HG02763 (cell line): ENCODE data around the gene ADAMTSL2.

Source experiments
- ATAC-seq: cut with Tn5 transposase; IDR thresholded peaks from one replicate; pipeline ENCODE4 v1.9.1; 2021; ENCODE audit warnings: mild to moderate bottlenecking, moderate library complexity; ENCODE audit not compliant: unreplicated experiment

ADAMTSL2 gene

DNA sequence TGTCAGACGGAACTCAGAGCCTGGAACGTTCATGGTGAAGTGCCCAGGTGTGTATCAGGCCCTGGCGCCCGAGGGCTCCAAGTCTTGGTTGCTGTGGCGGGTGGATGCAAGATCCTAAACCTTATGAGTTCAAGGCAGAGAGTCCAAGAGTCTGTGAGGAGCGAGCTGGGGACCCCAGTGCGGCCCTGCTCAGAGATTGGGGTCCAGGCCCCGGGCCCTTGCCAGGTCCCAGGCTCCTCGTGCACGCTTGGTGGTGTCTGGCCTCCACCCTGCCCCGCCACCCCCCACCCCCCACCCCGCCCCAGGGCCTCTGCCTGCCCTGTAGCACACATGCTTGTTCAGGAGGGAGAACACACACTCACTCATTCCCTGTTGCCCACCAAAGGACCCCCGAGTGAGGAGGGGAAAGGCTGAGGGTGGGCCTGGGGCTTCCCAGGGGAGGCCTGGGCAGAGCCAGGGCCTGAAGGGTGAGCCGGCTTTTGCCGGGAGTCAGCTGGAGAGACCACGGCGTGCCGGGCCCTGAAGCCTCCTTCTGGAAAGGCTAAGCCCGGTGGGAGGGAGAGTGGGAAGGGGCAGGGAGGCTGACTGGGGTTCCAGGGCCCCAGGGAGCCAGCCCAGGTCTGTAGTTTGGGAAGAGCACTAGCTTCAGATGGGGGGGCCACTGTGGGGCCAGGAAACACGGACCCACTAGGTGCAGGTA is 37.5 kb downstream of the ADAMTSL2 start:
- no peak for ATAC-seq

DNA sequence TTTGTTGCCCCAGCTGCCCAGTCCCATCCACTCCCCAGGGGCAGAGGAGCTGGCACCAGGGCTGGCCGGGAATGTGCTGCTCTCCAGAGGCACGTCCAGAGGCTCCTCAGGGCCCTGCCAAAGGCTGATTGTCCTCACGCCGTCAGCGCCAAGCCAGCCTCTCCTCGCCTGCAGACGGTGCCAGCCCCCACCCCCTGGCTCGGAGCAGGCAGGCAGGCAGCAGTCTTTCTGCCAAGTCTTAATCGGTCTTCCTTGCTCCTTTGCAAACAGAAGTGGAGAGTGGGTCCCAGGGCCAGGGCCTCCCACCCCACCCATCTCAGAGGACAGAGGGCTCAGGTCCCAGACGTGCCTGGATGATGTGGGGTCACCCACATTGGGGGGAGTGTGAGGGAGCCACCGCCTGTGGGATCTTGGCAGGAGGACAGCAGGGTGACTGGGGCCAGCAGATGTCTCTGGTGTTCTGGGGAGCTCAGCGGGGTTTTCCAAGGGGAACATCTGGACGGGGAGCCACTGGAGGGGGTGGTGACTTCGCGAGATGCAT is 38.4 kb downstream of the ADAMTSL2 start:
- no peak for ATAC-seq

DNA sequence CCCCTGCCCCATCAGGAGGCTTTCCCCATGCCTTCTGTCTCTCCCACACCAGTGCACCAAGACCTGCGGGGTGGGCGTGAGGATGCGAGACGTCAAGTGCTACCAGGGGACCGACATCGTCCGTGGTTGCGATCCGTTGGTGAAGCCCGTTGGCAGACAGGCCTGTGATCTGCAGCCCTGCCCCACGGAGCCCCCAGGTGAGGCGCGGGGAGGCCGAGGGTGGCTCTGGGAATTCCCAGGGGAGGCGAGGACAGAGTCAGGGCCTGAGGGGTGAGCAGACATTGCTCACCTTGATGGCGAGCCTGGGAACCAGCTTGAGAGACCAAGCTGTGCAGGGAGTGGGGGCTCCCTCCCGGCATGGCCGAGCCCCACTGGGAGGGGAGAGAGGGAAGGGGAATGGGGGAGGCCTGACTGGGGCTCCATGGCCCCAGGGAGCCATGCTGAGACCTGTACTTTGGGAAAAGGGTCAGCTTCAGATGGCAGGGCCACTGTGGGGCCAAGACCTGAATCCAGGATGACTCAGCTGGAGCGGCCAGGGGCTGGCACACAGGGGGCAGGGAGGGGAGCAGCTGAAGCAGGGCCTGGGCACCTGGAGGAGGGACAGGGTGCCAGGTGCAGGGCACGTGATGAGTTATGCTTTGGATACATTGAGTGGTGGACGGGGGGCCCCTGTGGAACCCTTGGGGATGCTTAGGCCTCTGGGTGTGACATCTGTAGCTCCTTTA is 39.4 kb downstream of the ADAMTSL2 start:
- ATAC-seq, result no peak

DNA sequence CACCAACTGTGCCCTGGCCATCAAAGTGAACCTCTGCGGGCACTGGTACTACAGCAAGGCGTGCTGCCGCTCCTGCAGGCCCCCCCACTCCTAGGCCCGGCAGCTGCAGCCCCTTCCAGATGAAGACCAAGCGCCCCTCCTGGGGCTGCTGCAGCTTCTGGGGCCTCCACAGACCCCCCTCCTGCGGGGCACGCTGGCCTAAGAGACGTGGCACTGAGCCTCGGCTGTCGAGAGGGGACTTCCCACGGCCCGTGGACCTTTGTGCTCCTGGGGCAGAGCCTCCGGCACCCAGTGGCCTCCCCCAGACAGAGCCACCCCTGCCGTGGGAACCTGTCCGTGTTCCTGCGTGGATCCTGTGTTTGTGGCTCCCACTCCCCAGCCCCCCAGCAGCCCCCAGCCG is 40.3 kb downstream of the ADAMTSL2 start:
- no peak for ATAC-seq

DNA sequence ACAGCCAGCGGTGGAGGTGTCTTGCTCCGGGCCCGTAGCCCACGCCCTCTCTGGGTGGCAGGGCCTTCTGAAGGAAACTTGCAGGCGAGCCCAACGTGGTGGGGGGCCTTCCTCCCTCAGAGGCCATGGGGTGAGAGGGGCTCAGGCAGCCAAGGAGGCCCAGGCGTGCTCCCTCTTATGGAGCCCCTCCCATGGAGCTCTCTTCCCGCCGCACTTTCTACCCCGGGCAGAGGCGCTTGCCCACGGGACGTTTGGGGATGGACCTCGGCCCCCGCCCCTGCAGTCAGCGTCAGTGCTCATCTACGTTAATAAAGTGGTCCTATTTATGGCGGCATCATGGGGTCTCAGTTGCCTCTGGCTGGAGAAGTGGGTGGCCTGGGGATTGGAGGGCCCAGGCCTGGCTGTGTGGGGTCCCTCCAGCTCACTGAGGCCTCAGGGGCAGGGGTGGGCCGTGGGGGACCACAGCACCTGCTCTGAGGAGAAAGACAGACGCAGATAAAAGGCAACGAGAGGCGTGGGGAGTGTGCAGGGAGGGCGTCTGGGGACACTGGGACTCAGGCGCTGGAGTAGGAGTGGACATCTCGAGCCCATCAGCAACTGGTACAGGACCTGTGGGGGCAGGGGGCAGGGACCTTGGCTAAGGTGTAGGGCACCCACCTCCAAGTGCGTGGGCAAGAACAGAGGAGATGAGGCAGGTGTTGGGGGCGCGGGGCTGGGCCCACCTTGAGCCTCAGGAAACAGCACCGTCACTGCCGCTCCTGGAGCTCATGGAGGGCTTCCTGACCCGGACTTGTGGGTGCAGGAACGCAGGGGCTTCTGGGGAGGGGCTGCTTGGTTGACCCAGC is 40.9 kb downstream of the ADAMTSL2 start:
- no peak for ATAC-seq

DNA sequence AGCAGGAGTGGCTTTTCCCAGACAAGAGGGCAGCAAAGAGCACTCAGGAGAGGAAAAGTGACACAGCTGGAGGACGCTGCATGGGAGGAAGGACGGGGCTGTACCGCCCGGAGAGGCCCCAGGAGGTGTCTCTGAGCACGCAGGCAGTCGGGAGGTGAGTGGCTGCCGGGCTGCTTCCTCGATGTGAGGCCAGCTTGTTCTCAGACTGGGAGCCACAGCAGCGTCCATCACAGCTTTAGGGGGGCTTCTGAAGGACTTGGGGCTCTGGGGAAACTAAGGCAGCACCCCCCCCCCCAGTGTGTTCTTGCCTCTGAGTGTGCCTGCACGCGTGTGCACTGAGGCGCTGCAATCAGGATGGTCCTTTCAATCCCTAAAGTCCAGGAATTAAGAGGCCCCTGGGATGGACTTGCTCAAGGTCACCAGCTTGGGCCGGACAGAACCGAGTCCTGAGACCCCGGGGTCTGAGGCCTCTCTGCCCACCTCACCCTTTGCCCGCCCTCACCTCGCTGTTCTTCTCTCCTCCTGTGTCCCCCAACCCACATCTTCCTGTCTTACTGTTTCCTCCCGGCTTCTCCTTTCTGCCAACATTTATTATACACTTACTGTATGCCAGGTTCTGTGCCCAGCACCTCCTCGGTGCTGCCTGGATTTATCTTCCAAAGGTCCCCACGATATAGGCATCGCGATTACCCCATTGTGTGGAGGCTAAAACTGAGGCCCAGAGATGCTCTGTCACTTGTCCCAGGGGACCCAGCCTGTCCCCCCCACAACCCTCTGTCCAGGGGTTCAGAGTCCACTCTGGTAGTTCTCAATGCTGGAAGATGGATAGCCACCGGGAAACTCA is 41.7 kb downstream of the ADAMTSL2 start:
- ATAC-seq, result no peak

DNA sequence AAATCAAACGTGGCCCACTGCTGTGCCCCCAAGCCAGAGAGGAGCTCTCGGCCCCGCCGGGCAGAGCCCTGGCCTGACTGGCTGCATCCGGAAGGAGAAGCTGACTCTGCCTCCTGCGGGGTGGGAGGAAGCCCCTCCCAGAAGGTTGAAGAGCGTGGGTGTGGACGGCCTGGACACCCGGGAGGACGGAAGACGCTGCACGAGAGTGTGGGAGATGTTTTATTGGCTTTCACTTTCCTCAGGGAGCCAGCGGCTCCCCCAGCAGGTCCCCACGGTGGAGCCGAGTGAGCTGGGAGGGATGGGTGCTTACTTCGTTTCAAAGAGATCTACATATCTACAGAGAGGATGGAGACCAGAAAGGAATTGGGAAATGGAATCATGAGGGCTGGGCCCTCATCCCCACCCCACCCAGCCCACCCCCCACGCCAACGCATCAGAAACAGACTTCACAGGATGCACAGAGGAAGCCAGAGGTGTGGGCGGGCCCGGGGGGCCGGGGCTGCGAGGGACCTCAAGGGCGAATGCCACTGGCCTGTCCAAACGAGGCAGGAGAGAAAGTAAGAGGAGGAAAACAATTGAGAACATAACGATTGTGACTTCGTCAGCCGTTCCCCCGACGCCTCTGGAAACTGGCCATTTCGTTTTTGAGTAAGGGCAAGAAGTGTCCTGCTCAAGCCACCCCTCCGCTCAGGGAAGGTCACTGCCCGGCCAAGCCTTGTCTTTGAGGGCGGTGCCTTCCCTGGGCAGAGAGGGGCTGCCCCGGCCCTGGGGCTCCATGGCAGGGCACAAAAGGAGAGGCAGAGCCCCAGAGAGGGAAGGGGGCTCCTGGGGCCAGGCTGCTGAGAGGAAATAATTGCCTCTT is 42.6 kb downstream of the ADAMTSL2 start:
- no peak for ATAC-seq

DNA sequence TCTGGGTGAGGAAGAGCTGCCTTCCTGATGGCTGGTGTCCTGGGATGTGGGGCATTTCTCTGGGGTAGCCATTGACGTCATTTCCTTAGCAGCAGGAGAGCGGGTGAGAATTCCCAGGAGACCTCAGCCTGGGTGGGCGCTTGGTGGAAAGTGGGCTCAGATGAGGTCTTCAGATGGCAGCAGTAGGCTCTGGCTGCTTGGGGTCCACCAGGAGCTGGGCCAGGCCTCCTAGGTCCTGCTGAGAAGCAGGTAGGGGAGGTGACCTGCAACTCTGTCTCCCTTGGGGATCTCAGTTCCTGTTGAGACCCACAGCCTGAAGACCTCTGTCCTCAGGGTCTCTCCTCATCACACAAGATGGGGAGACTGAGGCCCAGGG is 43.2 kb downstream of the ADAMTSL2 start:
- ATAC-seq, result no peak

DNA sequence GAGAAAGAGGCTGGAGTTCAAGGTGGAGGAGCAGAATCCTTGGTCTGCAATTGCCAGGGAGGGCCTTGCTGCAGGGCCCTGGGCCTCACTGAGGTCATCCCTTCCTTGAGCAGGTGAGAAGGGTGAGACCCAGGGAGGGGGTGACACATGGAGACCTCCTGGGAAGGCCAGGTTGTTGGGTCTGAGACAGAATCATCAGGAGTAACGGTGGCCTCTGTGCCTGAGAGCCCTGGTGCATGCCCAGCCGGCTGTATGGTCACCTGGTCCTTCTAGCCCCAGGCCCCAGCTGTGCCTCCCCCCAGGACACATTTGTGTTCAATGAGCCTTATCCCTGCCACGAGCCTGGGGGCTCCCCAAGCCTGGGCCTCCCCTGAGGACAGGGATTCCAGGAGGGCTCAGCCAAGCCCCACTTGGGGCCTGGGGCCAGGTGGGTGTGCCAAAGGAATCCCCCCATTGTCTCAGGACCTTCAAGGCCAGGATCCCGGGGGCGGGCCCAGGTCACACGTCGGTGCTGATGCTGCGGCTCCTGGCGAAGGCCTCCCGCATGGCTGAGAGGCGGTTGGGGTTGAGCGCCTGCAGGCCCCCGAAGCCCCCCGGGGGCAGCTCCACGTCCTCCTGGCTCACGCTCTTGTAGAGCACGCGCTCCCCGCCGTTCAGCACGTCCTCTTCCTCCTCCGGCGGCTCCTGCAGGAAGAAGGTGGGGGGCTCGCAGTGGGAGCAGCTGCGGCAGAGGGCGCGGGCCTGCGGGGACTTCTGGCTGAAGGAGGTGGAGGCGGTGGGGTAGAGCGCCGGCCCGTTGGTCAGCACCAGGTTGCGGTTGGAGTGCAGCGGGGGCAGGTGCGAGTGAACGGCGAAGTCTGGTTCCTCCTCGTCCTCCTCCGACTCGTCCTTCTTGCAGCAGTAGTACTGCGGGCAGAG is 44.3 kb downstream of the ADAMTSL2 start:
- ATAC-seq, result no peak

DNA sequence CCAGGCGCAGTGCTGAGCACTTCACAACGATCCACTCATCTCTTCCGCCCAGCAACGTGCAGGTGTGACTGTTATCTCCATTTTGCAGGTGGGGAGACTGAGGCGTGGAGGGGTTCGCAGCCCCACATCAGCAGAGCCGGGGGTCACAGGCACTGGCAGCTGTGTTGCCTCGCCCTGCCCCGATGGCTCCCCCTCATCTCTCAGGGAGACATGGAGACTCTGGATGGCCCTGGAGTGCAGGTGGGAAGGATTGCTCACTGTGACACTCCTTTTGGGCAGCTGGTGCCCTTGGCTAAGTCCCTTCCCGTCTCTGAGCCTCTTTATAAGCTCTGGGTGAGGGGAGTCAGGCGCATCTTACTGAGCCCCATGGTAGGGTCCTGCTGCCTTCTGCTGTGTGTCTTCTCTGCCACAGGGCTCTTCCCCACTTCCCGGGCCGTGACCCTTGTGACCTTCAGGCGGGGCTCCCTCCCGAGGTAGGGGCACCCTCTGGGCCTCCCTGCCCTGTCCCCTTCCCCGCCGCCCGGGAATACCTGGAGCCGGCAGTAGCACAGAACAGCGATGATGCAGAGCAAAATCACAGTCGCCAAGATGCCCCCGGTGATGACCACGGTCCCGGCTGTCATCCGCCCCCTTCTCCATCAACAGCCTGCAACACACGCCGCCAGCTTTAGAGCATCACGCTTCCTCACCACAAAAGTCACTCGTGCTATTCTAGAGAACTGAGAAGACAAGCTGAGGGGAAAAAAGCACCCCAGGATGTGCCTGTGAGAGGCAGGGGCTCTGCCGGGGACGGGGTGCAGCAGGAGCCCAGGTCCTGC is 45.3 kb downstream of the ADAMTSL2 start:
- ATAC-seq, result no peak

DNA sequence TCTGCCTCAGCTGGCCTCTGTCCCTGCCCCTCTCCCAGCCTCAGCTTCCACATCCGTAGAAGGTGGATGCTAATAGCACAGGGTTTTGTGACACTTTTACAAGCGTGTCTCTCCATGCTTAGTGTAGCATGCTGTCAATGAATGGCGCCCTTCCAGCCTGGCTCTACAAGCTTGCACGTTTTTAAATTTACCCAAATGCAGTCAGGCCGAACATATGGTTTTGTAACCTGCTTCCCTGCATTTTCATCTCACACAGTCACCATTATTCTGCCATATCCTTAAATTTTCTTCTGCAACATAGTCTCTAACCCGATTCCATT is 45.9 kb downstream of the ADAMTSL2 start:
- no peak for ATAC-seq

DNA sequence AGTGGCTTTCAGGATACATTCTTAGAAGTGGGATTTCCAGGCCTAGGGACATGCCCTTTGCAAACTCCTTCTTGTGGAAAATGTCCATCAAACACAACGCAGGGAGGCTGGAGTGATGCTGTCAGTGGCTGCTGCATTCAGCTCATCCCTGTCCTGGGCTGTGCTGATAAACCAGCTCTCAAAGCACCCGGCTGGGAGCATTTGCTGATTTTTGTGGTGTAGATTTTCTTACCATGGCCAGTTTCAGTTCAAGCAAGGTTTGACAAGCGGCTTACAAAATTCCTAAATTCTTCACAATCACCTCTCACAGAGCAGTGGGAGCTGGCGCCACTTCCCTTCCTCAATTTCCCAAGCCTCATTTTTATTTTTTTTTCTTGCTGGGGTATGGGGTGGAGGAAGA is 46.5 kb downstream of the ADAMTSL2 start:
- ATAC-seq, result no peak

DNA sequence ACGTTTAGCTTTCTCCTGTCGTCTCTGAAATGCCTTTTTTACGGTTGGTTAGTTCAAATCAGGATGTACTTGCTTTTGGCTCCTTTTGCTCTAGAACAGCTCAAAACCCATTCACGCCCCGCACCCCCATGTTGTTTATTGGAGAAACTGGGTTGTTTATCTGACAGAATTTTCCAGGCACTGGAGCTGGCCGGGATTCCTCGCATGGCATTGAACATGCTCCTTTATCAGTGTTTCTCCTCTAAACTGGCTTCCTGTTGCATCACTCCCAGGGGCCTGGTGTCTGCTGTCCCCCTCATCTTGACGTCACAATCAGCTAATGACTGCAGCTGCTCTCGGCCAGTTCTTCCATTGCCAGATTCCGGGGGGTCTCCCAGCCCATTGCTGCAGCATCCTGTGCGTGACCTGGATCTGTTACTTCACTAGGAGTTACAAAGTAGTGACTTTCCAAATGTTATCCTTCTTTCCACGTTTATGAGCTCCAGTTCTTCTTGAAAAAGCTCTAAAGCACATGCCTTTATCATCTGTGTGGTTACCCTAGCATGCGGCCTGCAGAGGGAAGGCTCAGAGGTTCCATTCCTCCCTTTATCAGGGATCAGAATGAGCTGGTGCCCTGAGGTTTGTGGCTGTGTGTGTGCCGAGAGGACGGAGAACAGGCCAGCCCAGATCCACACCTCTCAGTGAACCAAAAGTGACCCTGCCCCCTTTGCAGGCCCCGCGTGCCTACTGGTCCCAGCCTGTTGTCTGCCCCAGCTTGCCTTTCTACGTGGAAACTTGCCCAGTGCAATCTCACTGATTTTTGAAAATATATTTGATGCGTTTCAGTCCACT is 47.2 kb downstream of the ADAMTSL2 start:
- ATAC-seq, result no peak

DNA sequence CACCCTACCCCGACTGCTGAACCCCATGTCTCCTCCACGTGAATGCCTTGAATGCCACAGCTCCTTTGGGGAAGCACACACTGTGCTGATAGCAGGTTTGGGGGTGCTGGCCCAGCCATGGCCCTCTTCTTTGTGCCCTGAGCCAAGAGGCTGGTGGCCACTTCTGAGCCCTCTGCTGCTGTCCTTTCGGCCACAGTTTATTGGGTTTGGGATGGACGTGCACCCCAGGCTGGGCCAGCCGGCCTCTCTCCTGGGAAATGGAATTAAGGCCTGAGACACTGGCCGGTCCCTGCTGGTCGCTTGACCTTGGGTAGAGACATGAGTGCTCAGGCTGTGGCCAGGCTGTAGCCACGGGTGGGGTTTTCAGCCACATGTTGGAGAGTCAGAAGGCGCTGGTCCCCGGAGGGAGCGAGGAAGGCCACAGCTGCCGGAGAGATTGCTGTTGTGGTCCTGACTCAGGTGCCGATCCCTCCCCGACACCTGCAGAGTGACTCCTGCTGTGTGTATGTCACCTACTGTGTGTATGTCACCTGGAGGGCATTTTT is 48.1 kb downstream of the ADAMTSL2 start:
- ATAC-seq, result no peak

DNA sequence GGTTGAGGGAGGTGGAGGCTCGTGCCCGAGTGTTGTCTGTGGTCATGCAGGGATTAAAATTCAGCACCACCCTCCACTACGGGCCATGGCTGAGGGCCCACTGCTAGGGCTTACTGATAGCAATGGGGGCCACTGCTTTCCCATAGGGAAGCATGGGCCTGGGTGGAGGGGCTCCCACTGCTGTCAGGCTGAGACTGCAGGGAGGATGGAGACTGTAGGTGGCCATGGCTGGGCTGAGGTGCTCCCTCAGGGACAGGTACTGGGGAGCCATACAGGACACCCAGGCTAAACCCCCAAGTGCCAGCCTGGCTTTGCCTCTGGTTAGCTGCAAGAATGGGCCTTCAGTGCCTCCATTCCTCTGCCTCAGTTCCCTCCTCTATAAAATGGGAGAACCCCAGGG is 48.6 kb downstream of the ADAMTSL2 start:
- ATAC-seq, result no peak

DNA sequence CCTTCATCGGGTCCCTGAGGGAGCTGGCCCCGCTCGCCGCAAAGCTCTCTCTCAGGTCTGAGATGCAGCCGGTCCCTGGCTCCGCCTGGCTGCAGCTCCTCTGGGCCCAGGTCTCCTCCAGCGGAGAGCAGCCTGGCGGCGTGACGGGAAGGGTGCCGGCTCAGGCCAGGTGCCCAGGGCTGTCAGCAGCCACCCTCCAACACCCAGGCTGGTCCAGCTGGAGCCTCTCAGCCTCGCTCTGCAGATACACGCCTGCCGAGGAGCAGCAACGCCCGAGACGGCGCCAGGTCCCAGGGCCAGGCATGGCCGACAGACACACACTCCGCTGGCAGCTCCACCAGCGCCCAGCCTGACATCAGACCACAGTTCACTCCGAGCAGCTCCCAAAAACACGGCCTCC is 49.1 kb downstream of the ADAMTSL2 start:
- ATAC-seq, result no peak

DNA sequence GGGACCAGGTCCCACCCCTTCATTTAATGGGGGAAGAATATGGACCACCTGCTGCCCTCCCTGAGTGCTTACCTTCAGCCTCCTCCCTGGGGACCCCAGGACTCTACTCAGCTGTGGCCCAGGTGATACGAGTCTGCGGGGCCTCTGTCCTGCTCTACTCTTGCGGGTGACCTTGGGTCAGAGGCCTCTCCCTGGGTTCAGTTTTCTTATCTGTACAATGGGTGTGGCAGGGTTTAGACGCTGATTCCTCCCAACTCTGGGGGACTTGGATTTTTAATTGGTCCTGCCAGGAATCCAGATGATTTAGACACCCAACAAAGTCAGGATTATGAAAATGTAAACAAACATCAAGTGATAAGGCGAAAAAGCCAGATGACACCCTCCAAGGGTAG is 49.7 kb downstream of the ADAMTSL2 start:
- ATAC-seq, result no peak
